Activated naive CD8-positive, alpha-beta T cell (primary cell): ENCODE data around the gene WFS1.

Experiments
- H3K27ac Mint-ChIP-seq: one replicate; pipeline ENCODE4 v1.8.0; 2021; ENCODE audit warnings: mixed read lengths
- H3K27me3 Mint-ChIP-seq: one replicate; pipeline ENCODE4 v1.8.0; 2021; ENCODE audit warnings: mixed read lengths
- H3K36me3 Mint-ChIP-seq: one replicate; pipeline ENCODE4 v1.8.0; 2021; ENCODE audit warnings: mixed read lengths
- H3K4me1 Mint-ChIP-seq: one replicate; pipeline ENCODE4 v1.8.0; 2021; ENCODE audit warnings: low read depth, mixed read lengths
- H3K4me3 Mint-ChIP-seq: one replicate; pipeline ENCODE4 v1.8.0; 2021; ENCODE audit warnings: mild to moderate bottlenecking, mixed read lengths
- H3K9me3 Mint-ChIP-seq: one replicate; pipeline ENCODE4 v1.8.0; 2021; ENCODE audit warnings: low read depth, mixed read lengths

The WFS1 gene

GRCh38 chr4:6263526-6264224, 6.0 kb upstream of the WFS1 start:
- Mint-ChIP-seq H3K36me3 (no peaks in the 10 kb centered on the region), H3K4me3 (no peak overlapping the region), H3K9me3 (no peaks in the 10 kb centered on the region), H3K27me3 (no peaks in the 10 kb centered on the region), H3K27ac (no peak overlapping the region), H3K4me1 (peaks cover 4% of the 10 kb centered on the region)

GRCh38 chr4:6264225-6264540, 5.5 kb upstream of the WFS1 start:
- Mint-ChIP-seq H3K9me3 (no peaks in the 10 kb centered on the region), H3K36me3 (no peaks in the 10 kb centered on the region), H3K4me1 (peaks cover 8% of the 10 kb centered on the region), H3K27me3 (no peaks in the 10 kb centered on the region), H3K4me3 (no peak overlapping the region), H3K27ac (no peak overlapping the region)

GRCh38 chr4:6265546-6265945, 4.1 kb upstream of the WFS1 start:
- Mint-ChIP-seq H3K36me3 (no peaks in the 10 kb centered on the region), H3K27ac (no peak overlapping the region)

GRCh38 chr4:6267573-6267972, 2.1 kb upstream of the WFS1 start:
- H3K9me3 Mint-ChIP-seq = no peaks in the 10 kb centered on the region
- no peak overlapping the region for H3K27ac Mint-ChIP-seq
- no peaks in the 10 kb centered on the region for H3K27me3 Mint-ChIP-seq
- H3K4me1 Mint-ChIP-seq = peaks cover 19% of the 10 kb centered on the region
- H3K4me3 Mint-ChIP-seq = no peak overlapping the region
- H3K36me3 Mint-ChIP-seq = no peaks in the 10 kb centered on the region

More at GRCh38 chr4:6265546-6265945, 4.1 kb upstream of the WFS1 start:
- Mint-ChIP-seq H3K27me3 (no peaks in the 10 kb centered on the region), H3K4me1 (peaks cover 12% of the 10 kb centered on the region), H3K9me3 (no peaks in the 10 kb centered on the region), H3K4me3 (no peak overlapping the region)

GRCh38 chr4:6268650-6269615, 717 bp upstream of the WFS1 start:
- Mint-ChIP-seq H3K36me3 (no peaks in the 10 kb centered on the region), H3K4me1 (peaks cover 19% of the 10 kb centered on the region), H3K27ac (no peak overlapping the region), H3K4me3 (peak overlapping the region; percentile 85), H3K27me3 (no peaks in the 10 kb centered on the region), H3K9me3 (no peaks in the 10 kb centered on the region)

- H3K36me3 Mint-ChIP-seq = no peaks in the 10 kb centered on the region
- peak overlapping the region; percentile 88 for H3K4me3 Mint-ChIP-seq
- H3K27me3 Mint-ChIP-seq = no peaks in the 10 kb centered on the region
- no peak overlapping the region for H3K27ac Mint-ChIP-seq
- no peaks in the 10 kb centered on the region for H3K9me3 Mint-ChIP-seq
- peaks cover 19% of the 10 kb centered on the region for H3K4me1 Mint-ChIP-seq
Observed at GRCh38 chr4:6270636-6271121, 1.0 kb downstream of the WFS1 start.

GRCh38 chr4:6271206-6271605, 1.6 kb downstream of the WFS1 start:
- H3K4me3 Mint-ChIP-seq = peak overlapping the region; percentile 88
- H3K4me1 Mint-ChIP-seq = peaks cover 19% of the 10 kb centered on the region
- H3K9me3 Mint-ChIP-seq = no peaks in the 10 kb centered on the region
- H3K36me3 Mint-ChIP-seq = no peaks in the 10 kb centered on the region
- H3K27me3 Mint-ChIP-seq = no peaks in the 10 kb centered on the region
- H3K27ac Mint-ChIP-seq = no peak overlapping the region

GRCh38 chr4:6271701-6272465, 2.2 kb downstream of the WFS1 start:
- Mint-ChIP-seq H3K27me3 (no peaks in the 10 kb centered on the region), H3K27ac (no peak overlapping the region), H3K4me1 (peaks cover 19% of the 10 kb centered on the region), H3K36me3 (no peaks in the 10 kb centered on the region), H3K9me3 (no peaks in the 10 kb centered on the region), H3K4me3 (peak overlapping the region; percentile 63)

GRCh38 chr4:6272863-6273660, 3.4 kb downstream of the WFS1 start:
- Mint-ChIP-seq H3K27ac (no peak overlapping the region), H3K9me3 (no peaks in the 10 kb centered on the region), H3K36me3 (no peaks in the 10 kb centered on the region), H3K27me3 (no peaks in the 10 kb centered on the region), H3K4me3 (no peak overlapping the region), H3K4me1 (peaks cover 16% of the 10 kb centered on the region)

- peaks cover 19% of the 10 kb centered on the region for H3K4me1 Mint-ChIP-seq
- no peaks in the 10 kb centered on the region for H3K9me3 Mint-ChIP-seq
- no peak overlapping the region for H3K4me3 Mint-ChIP-seq
- H3K27ac Mint-ChIP-seq = no peak overlapping the region
- no peaks in the 10 kb centered on the region for H3K27me3 Mint-ChIP-seq
- no peaks in the 10 kb centered on the region for H3K36me3 Mint-ChIP-seq
Observed at GRCh38 chr4:6273661-6273990, 4.0 kb downstream of the WFS1 start.

GRCh38 chr4:6275351-6275750, 5.7 kb downstream of the WFS1 start:
- Mint-ChIP-seq H3K27ac (no peak overlapping the region), H3K4me3 (no peak overlapping the region), H3K9me3 (no peaks in the 10 kb centered on the region), H3K4me1 (peaks cover 14% of the 10 kb centered on the region), H3K27me3 (no peaks in the 10 kb centered on the region), H3K36me3 (no peaks in the 10 kb centered on the region)

GRCh38 chr4:6275898-6276806, 6.5 kb downstream of the WFS1 start:
- Mint-ChIP-seq H3K4me1 (peaks cover 10% of the 10 kb centered on the region), H3K4me3 (no peak overlapping the region), H3K27ac (no peak overlapping the region), H3K27me3 (no peaks in the 10 kb centered on the region), H3K36me3 (no peaks in the 10 kb centered on the region), H3K9me3 (no peaks in the 10 kb centered on the region)

- no peaks in the 10 kb centered on the region for H3K27me3 Mint-ChIP-seq
- H3K27ac Mint-ChIP-seq = no peak overlapping the region
- no peaks in the 10 kb centered on the region for H3K9me3 Mint-ChIP-seq
- H3K36me3 Mint-ChIP-seq = no peaks in the 10 kb centered on the region
- peaks cover 5% of the 10 kb centered on the region for H3K4me1 Mint-ChIP-seq
- no peak overlapping the region for H3K4me3 Mint-ChIP-seq
Observed at GRCh38 chr4:6277139-6277802, 7.6 kb downstream of the WFS1 start.
